ENCODE results near the gene OPCML. TPM values are rescaled to one million over a fixed set of nuclear protein-coding genes. Genes with fewer than 3 reads are reported as not detected.

Gene OPCML
- polyA plus RNA-seq, 1 donor from 2014 or later, result 11.6 TPM

DNA sequence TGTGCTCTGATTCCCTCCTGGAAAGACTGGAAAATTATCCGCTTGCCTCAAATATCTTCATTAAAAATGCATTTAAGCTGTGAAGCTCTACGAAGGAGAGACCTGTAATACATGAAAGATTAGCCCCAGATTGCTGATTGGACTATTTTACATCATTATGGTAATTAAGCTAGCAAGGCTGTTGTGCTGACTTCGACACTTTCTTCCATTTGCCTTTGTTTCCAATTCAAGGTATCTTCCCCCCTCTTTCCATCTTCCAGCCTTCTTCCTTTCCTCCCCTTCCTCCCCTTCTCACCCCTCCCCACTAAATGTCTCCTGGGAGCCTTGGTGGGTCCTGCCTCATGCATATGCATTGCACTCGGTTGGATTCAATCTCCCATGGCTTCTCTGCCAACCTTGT is 710.8 kb downstream of the OPCML start:
- Histone ChIP-seq H3K4me3 (ENCODE audit: low read length) (peak overlapping the region; percentile 21), H3K36me3 (ENCODE audit: insufficient read depth, low read length) (no peaks in the 10 kb centered on the region), H3K27me3 (ENCODE audit: insufficient read depth, low read depth, low read length) (no peaks in the 10 kb centered on the region), H3F3A (ENCODE audit: insufficient read depth, low read length, poor library complexity, severe bottlenecking) (no peaks in the 10 kb centered on the region), H3K9me2 (ENCODE audit: insufficient read depth, low read length) (no peaks in the 10 kb centered on the region), H3K9me3 (ENCODE audit: low read length) (no peaks in the 10 kb centered on the region), H3K4me2 (ENCODE audit: low read length) (no peak overlapping the region), H3K27ac (ENCODE audit: low read length) (peak overlapping the region; percentile 87), H3K9ac (ENCODE audit: low read length) (peak overlapping the region; percentile 50), H2AFZ (ENCODE audit: low read depth, low read length) (no peak overlapping the region), H4K20me1 (ENCODE audit: insufficient read depth) (no peaks in the 10 kb centered on the region), H3K79me2 (replicated peaks; ENCODE audit: insufficient read depth, low read length) (no peaks in the 10 kb centered on the region)
- no peak for TF ChIP-seq EP300 (conservative IDR thresholded peaks at IDR 0.05; ENCODE audit: poor library complexity, severe bottlenecking)
- TF ChIP-seq SMC3 (conservative IDR thresholded peaks at IDR 0.05; ENCODE audit: poor library complexity), result no peak
- TF ChIP-seq TAF1 (IDR thresholded peaks at IDR 0.05; ENCODE audit: low read depth), result no peak
- TF ChIP-seq, protein P1, sequence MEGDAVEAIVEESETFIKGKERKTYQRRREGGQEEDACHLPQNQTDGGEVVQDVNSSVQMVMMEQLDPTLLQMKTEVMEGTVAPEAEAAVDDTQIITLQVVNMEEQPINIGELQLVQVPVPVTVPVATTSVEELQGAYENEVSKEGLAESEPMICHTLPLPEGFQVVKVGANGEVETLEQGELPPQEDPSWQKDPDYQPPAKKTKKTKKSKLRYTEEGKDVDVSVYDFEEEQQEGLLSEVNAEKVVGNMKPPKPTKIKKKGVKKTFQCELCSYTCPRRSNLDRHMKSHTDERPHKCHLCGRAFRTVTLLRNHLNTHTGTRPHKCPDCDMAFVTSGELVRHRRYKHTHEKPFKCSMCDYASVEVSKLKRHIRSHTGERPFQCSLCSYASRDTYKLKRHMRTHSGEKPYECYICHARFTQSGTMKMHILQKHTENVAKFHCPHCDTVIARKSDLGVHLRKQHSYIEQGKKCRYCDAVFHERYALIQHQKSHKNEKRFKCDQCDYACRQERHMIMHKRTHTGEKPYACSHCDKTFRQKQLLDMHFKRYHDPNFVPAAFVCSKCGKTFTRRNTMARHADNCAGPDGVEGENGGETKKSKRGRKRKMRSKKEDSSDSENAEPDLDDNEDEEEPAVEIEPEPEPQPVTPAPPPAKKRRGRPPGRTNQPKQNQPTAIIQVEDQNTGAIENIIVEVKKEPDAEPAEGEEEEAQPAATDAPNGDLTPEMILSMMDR (IDR thresholded peaks at IDR 0.05; ENCODE audit: poor library complexity, severe bottlenecking), result no peak
- TF ChIP-seq, protein P2, sequence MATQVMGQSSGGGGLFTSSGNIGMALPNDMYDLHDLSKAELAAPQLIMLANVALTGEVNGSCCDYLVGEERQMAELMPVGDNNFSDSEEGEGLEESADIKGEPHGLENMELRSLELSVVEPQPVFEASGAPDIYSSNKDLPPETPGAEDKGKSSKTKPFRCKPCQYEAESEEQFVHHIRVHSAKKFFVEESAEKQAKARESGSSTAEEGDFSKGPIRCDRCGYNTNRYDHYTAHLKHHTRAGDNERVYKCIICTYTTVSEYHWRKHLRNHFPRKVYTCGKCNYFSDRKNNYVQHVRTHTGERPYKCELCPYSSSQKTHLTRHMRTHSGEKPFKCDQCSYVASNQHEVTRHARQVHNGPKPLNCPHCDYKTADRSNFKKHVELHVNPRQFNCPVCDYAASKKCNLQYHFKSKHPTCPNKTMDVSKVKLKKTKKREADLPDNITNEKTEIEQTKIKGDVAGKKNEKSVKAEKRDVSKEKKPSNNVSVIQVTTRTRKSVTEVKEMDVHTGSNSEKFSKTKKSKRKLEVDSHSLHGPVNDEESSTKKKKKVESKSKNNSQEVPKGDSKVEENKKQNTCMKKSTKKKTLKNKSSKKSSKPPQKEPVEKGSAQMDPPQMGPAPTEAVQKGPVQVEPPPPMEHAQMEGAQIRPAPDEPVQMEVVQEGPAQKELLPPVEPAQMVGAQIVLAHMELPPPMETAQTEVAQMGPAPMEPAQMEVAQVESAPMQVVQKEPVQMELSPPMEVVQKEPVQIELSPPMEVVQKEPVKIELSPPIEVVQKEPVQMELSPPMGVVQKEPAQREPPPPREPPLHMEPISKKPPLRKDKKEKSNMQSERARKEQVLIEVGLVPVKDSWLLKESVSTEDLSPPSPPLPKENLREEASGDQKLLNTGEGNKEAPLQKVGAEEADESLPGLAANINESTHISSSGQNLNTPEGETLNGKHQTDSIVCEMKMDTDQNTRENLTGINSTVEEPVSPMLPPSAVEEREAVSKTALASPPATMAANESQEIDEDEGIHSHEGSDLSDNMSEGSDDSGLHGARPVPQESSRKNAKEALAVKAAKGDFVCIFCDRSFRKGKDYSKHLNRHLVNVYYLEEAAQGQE (IDR thresholded peaks at IDR 0.05; ENCODE audit: borderline replicate concordance), result no peak
- no peak for TF ChIP-seq MXI1 (conservative IDR thresholded peaks at IDR 0.05; ENCODE audit: poor library complexity, severe bottlenecking)
- no peak for TF ChIP-seq RAD21 (conservative IDR thresholded peaks at IDR 0.05)
- TF ChIP-seq EZH2 (IDR thresholded peaks at IDR 0.05; ENCODE audit: borderline replicate concordance, insufficient read depth, low read length, poor library complexity, severe bottlenecking), result no peak
- TF ChIP-seq POLR2AphosphoS5 (IDR thresholded peaks at IDR 0.05), result no peak

DNA sequence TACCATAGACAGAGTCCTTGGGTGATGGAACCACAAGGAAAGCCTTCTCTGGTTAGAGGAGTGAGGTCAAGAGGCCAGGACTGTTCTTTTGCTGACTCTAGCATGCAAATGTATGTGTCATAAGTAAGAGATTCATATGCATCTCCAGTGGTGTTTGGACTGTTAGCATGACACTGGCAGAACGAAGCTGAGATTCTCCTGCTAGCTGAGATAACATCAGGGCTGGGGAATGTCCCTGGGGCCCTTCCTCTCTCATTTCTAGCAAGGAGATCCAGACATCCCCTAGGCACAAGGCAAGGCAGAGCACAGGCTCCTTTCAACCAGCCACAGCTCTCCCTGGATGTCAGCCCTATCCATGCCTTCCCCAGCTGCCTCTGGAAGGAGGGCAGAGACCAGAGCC is 711.3 kb downstream of the OPCML start:
- H3K9ac ChIP-seq (ENCODE audit: low read length), result peak overlapping the region; percentile 50
- no peaks in the 10 kb centered on the region for H3K9me3 ChIP-seq (ENCODE audit: low read length)
- peak overlapping the region; percentile 21 for H3K4me3 ChIP-seq (ENCODE audit: low read length)
- no peak for TF ChIP-seq POLR2AphosphoS5 (IDR thresholded peaks at IDR 0.05)
- no peak for TF ChIP-seq RAD21 (conservative IDR thresholded peaks at IDR 0.05)
- no peak for TF ChIP-seq SMC3 (conservative IDR thresholded peaks at IDR 0.05; ENCODE audit: poor library complexity)
- TF ChIP-seq EZH2 (IDR thresholded peaks at IDR 0.05; ENCODE audit: borderline replicate concordance, insufficient read depth, low read length, poor library complexity, severe bottlenecking), result no peak
- no peak overlapping the region for H3K4me2 ChIP-seq (ENCODE audit: low read length)
- H3K27ac ChIP-seq (ENCODE audit: low read length), result peak overlapping the region; percentile 87
- no peaks in the 10 kb centered on the region for H3K27me3 ChIP-seq (ENCODE audit: insufficient read depth, low read depth, low read length)
- H3K9me2 ChIP-seq (ENCODE audit: insufficient read depth, low read length), result no peaks in the 10 kb centered on the region
- H3F3A ChIP-seq (ENCODE audit: insufficient read depth, low read length, poor library complexity, severe bottlenecking), result no peaks in the 10 kb centered on the region
- H2AFZ ChIP-seq (ENCODE audit: low read depth, low read length), result no peak overlapping the region
- H3K79me2 ChIP-seq (replicated peaks; ENCODE audit: insufficient read depth, low read length), result no peaks in the 10 kb centered on the region
- H3K36me3 ChIP-seq (ENCODE audit: insufficient read depth, low read length), result no peaks in the 10 kb centered on the region
- no peaks in the 10 kb centered on the region for H4K20me1 ChIP-seq (ENCODE audit: insufficient read depth)
